Osteocyte (in vitro differentiated cells): Measurements from ENCODE around the gene LYAR. TPM values are rescaled to one million over a fixed set of nuclear protein-coding genes. Genes with fewer than 3 reads are reported as not detected.

Experiments
- DNase-seq: peaks from one replicate; pipeline ENCODE4 v3.0.0; 2021; ENCODE audit warnings: mixed read lengths; ENCODE audit not compliant: unreplicated experiment; ENCODE audit errors: extremely low spot score
- H3K27ac Mint-ChIP-seq: one replicate; pipeline ENCODE4 v1.8.0; 2021; ENCODE audit warnings: mild to moderate bottlenecking, mixed read lengths; ENCODE audit not compliant: unreplicated experiment
- H3K27me3 Mint-ChIP-seq: one replicate; pipeline ENCODE4 v1.8.0; 2021; ENCODE audit warnings: mixed read lengths; ENCODE audit not compliant: unreplicated experiment
- H3K36me3 Mint-ChIP-seq: one replicate; pipeline ENCODE4 v1.8.0; 2021; ENCODE audit warnings: mixed read lengths; ENCODE audit not compliant: unreplicated experiment
- H3K4me1 Mint-ChIP-seq: one replicate; pipeline ENCODE4 v1.8.0; 2021; ENCODE audit warnings: mixed read lengths; ENCODE audit not compliant: unreplicated experiment
- H3K4me3 Mint-ChIP-seq: one replicate; pipeline ENCODE4 v1.8.0; 2021; ENCODE audit warnings: mild to moderate bottlenecking, moderate library complexity, mixed read lengths; ENCODE audit not compliant: unreplicated experiment
- H3K9me3 Mint-ChIP-seq: one replicate; pipeline ENCODE4 v1.8.0; 2021; ENCODE audit warnings: mixed read lengths; ENCODE audit not compliant: unreplicated experiment
- long read RNA-seq: library from polyadenylated mRNA; unstranded; transcript quantifications from one replicate; pipeline ENCODE4 v2.0.0, GENCODE V29; 2021
- total RNA-seq: library from RNA; stranded (reverse); gene quantifications from 2 replicates; pipeline ENCODE4 v1.2.1, GENCODE V29; 2021
- TF ChIP-seq, protein P1 (sequence below): fragments of 200-600 bp; sonication (generic); IDR thresholded peaks from 2 replicates; pipeline ENCODE4 v1.5.0; 2021; ENCODE audit warnings: antibody characterized with exemption, mild to moderate bottlenecking, moderate library complexity

Gene LYAR, protein sequence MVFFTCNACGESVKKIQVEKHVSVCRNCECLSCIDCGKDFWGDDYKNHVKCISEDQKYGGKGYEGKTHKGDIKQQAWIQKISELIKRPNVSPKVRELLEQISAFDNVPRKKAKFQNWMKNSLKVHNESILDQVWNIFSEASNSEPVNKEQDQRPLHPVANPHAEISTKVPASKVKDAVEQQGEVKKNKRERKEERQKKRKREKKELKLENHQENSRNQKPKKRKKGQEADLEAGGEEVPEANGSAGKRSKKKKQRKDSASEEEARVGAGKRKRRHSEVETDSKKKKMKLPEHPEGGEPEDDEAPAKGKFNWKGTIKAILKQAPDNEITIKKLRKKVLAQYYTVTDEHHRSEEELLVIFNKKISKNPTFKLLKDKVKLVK
- total RNA-seq, result 7.4 and 8.2 TPM in 2 replicates
- long read RNA-seq, transcript LYAR-201 (10 exons, 1,569 nt), result major isoform, 5 of 10 reads
- long read RNA-seq, partial matches to known transcripts, result 2 of 10 reads
- long read RNA-seq, other reads (novel, unspliced or antisense), result 3 of 10 reads

DNA sequence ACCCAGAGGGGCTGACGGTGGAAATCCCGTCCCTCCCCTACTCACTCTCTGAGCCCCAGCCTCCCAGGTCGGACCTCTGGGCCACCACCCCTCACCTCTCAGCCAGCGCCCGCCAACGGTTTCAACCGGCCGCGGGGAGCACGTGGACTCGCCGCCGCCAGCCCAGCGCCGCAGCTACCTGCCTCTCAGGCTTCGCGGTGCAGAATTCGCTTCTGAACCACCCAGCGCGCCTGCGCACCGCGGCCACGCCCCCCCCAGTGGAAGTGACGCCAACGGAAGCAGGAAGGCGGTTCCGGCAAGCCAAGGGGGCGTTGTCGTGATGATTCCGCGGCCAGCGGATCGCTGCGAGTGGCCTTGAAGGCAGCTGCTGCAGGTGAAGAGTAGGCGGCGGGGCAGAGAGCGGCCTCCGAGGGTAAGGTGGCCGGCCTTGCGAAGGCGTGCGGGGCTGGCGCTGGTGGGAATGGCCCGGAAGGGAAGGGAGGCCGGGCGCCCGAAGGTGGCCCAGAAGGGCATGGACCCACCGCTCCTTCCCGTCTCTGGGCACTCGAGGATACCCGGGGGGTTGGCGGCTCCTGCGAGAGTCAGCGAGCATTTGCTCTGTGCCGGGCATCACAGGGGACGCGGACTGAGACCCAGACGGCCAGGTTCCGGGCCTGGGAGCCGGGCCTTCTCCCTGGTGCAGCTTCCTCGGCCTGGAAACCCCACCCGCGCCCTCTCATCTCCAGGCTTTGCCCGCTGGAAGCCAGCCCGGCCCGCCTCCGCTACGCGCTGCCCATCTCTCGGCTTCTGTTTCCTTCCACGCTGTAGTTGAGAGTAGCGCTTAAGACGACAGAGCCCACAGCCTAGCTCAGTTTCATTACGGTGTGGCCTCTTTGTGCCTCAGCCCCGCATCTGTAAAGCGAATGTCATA, at the start of gene LYAR, which contains the start of gene ZBTB49:
Gene LYAR (minus strand): TSS at position 214 of the 910 bp plus-strand sequence. CDS start 6,412 bp downstream, outside the sequence.
Gene ZBTB49 (plus strand): TSS at position 311 of the 910 bp plus-strand sequence. CDS start 9,695 bp downstream, outside the sequence.
- Mint-ChIP-seq H3K4me1 (peaks cover 29% of the 10 kb centered on the region), H3K4me3 (peak within 1 kb of the TSS; percentile 96), H3K27ac (peak within 1 kb of the TSS; percentile 85), H3K9me3 (no peaks in the 10 kb centered on the region), H3K36me3 (peaks cover 2% of the 10 kb centered on the region), H3K27me3 (no peaks in the 10 kb centered on the region)
- TF ChIP-seq, protein P1, sequence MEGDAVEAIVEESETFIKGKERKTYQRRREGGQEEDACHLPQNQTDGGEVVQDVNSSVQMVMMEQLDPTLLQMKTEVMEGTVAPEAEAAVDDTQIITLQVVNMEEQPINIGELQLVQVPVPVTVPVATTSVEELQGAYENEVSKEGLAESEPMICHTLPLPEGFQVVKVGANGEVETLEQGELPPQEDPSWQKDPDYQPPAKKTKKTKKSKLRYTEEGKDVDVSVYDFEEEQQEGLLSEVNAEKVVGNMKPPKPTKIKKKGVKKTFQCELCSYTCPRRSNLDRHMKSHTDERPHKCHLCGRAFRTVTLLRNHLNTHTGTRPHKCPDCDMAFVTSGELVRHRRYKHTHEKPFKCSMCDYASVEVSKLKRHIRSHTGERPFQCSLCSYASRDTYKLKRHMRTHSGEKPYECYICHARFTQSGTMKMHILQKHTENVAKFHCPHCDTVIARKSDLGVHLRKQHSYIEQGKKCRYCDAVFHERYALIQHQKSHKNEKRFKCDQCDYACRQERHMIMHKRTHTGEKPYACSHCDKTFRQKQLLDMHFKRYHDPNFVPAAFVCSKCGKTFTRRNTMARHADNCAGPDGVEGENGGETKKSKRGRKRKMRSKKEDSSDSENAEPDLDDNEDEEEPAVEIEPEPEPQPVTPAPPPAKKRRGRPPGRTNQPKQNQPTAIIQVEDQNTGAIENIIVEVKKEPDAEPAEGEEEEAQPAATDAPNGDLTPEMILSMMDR, result no peak
- DNase-seq, result peak; percentile 98

DNA sequence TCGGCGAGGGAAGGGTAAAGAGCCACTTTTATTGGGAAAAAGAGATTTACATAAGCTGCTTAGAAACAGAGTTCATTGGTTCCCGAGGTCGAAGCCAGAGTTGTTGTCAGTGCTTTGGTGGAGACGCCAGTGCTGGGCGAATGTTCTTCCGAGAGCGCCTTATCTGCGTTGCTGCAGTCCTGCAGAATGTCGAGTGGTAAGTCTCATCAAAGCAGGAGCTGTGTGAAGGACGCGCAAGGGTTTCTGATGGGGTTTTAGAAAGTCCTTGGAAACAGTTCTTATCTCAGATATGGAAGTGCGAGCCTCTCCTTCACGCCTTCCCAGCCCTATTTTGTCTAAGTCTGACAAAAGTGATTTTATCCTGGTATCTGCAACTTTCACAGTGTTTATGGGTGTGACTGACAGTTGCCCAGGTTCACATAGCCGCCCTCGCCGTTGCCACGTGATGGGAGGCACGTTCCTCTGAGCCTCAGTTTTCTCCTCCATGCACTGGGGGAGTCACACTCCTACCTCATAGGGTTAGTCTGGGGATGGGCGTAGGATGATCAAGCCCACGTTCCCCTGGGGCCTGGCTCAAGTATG, 49.6 kb upstream of the LYAR start:
- H3K4me1 Mint-ChIP-seq, result peaks cover 2% of the 10 kb centered on the region
- no peak overlapping the region for H3K4me3 Mint-ChIP-seq
- H3K27me3 Mint-ChIP-seq, result peaks cover 26% of the 10 kb centered on the region
- H3K36me3 Mint-ChIP-seq, result no peaks in the 10 kb centered on the region
- TF ChIP-seq, protein P1, result no peak
- no peaks in the 10 kb centered on the region for H3K9me3 Mint-ChIP-seq
- DNase-seq, result no peak
- no peak overlapping the region for H3K27ac Mint-ChIP-seq

DNA sequence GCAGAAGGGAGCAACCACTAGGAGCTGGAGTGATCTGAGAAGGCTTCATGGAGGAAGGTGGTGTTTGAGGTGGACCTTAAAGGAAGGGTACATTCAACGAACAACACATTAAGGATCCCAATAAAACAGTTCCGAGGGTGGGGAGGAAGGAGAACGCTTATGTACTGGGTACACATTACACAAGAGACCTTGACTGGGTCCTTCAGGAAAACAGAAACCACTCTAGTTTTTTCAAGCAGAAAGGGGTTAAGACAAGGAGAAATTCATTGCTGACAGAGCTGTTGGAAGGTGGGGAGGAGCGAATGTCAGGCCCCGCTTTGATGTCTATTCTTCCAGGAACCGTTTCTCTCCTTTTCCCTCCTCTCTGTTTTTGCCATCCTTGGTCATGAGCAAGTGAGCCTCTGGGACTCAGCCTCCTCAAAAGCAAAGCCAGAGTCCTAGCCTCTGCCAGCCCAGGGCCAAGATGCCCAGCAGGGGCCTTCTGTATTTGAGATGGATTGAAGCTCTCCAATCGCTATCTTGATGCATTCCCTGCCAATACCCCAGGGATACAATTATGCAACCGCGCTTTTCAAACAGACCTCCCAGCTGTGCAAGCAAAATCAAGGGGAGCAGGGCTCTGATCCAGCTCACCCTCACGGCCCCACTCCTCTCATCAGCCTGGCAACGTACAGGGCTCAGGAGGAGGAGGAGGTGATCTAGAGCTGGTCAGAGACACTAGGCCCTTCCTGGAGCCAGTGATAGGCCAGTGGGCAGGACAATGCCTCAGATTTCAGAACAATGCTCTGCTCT, 48.5 kb upstream of the LYAR start:
- Mint-ChIP-seq H3K27me3 (peaks cover 26% of the 10 kb centered on the region), H3K27ac (no peak overlapping the region), H3K36me3 (no peaks in the 10 kb centered on the region), H3K4me1 (peaks cover 2% of the 10 kb centered on the region), H3K4me3 (no peak overlapping the region), H3K9me3 (no peaks in the 10 kb centered on the region)
- DNase-seq, result no peak
- TF ChIP-seq, protein P1, result no peak

DNA sequence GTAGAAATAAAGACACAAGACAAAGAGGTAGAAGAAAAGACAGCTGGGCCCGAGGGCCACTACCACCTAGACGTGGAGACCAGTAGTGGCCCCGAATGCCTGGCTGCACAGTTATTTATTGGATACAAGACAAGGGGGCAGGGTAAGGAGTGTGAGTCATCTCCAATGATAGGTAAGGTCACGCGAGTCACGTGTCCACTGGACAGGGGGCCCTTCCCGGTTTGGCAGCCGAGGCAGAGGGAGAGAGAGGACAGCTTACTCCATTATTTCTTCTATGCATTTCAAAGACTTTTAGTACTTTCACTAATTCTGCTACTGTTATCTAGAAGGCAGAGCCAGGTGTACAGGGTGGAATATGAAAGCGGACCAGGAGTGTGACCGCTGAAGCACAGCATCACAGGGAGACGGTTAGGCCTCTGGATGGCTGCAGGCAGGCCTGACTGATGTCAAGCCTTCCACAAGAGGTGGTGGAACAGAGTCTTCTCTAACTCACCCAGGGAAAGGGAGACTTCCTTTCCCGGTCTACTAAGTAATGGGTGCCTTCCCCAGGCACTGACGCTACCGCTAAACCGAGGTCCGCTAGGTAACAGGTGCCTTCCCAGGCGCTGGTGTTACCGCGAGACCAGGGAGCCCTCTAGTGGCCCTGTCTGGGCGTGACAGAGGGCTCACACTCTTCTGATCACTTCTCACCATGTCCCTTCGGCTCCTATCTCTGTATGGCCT, 45.0 kb upstream of the LYAR start:
- Mint-ChIP-seq H3K36me3 (no peaks in the 10 kb centered on the region), H3K4me3 (no peak overlapping the region), H3K4me1 (peaks cover 2% of the 10 kb centered on the region), H3K9me3 (peaks cover 3% of the 10 kb centered on the region), H3K27ac (no peak overlapping the region), H3K27me3 (peaks cover 23% of the 10 kb centered on the region)
- TF ChIP-seq, protein P1, result peak; percentile 86
- DNase-seq, result no peak
